ENCODE results near the gene EEIG1. TPM values are rescaled to one million over a fixed set of nuclear protein-coding genes. Genes with fewer than 3 reads are reported as not detected.

Gene EEIG1
- total and polyA plus RNA-seq, 2 donors (not counting 1 experiment from before 2014, with no cell fraction given) = 57.2 to 245 TPM

GRCh38 chr9:127934248-127934647 is 46.5 kb downstream of the EEIG1 start:
- Histone ChIP-seq H3K4me3 (ENCODE audit: control extremely low read depth in 1 of 5, extremely low read depth in 1 of 5, insufficient read depth in 1 of 5, low read depth in 2 of 5, low read length in 4 of 5) (no peak overlapping the region), H3K27ac (ENCODE audit: low read length in 2 of 2) (no peak overlapping the region), H3K36me3 (replicated peaks in 1 of 2; ENCODE audit: control extremely low read depth in 1 of 2, control insufficient read depth in 1 of 2, extremely low read depth in 1 of 2, insufficient read depth in 2 of 2, low read length in 1 of 2) (peaks cover 0 to 11% of the 10 kb centered on the region in 2 experiments), H3K79me2 (ENCODE audit: control insufficient read depth, insufficient read depth, low read length) (peaks cover 41% of the 10 kb centered on the region), H3K9ac (ENCODE audit: low read length) (no peak overlapping the region), H3K9me3 (ENCODE audit: control extremely low read depth in 1 of 3, control insufficient read depth in 2 of 3, insufficient read depth in 1 of 3, low read length in 2 of 3) (peaks cover 0 to 4% (median 0%) of the 10 kb centered on the region in 3 donors), H3K4me1 (ENCODE audit: control insufficient read depth in 2 of 2, insufficient read depth in 2 of 2, low read length in 2 of 2) (peaks cover 38 to 49% of the 10 kb centered on the region in 2 donors), H4K20me1 (ENCODE audit: control insufficient read depth, insufficient read depth, low read length, poor library complexity, severe bottlenecking) (peaks cover 16% of the 10 kb centered on the region), H2AFZ (ENCODE audit: insufficient read depth, low read depth, low read length, poor library complexity, severe bottlenecking) (no peak overlapping the region), H3K4me2 (replicated peaks; ENCODE audit: low read depth, low read length, poor library complexity, severe bottlenecking) (no peak overlapping the region), H3K27me3 (replicated peaks in 1 of 4; ENCODE audit: control extremely low read depth in 1 of 4, control insufficient read depth in 3 of 4, insufficient read depth in 4 of 4, low read length in 3 of 4) (peaks cover 0 to under 1% (median under 1%) of the 10 kb centered on the region in 4 experiments)
- DNase-seq (no peak), ATAC-seq (ENCODE audit: low read depth) (no peak)
- TF ChIP-seq, protein P1, sequence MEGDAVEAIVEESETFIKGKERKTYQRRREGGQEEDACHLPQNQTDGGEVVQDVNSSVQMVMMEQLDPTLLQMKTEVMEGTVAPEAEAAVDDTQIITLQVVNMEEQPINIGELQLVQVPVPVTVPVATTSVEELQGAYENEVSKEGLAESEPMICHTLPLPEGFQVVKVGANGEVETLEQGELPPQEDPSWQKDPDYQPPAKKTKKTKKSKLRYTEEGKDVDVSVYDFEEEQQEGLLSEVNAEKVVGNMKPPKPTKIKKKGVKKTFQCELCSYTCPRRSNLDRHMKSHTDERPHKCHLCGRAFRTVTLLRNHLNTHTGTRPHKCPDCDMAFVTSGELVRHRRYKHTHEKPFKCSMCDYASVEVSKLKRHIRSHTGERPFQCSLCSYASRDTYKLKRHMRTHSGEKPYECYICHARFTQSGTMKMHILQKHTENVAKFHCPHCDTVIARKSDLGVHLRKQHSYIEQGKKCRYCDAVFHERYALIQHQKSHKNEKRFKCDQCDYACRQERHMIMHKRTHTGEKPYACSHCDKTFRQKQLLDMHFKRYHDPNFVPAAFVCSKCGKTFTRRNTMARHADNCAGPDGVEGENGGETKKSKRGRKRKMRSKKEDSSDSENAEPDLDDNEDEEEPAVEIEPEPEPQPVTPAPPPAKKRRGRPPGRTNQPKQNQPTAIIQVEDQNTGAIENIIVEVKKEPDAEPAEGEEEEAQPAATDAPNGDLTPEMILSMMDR (IDR thresholded peaks at IDR 0.05) = no peak
- no peak for TF ChIP-seq EZH2 (IDR thresholded peaks at IDR 0.05; ENCODE audit: borderline replicate concordance, insufficient read depth, low read depth, low read length, poor library complexity, severe bottlenecking)
- Mint-ChIP-seq H3K4me3 (no peak overlapping the region), H3K27ac (peak overlapping the region; percentile 27), H3K9me3 (ENCODE audit: insufficient read depth) (no peaks in the 10 kb centered on the region), H3K27me3 (peaks cover 3% of the 10 kb centered on the region), H3K4me1 (peaks cover 57% of the 10 kb centered on the region)
- ChIA-PET CTCF (interaction anchor here (1.2 to 2.0 kb wide), 2 partner anchors 8 to 183 kb away, joined by 3 to 4 read pairs; no protein-coding TSS in a partner anchor), POLR2A (interaction anchor here (1.4 kb wide), 1 partner anchor 155 kb away, joined by 3 read pairs; no protein-coding TSS in a partner anchor)
- intact Hi-C loops (cut with micrococcal nuclease) = no loop called here
- WGBS (ENCODE audit: insufficient coverage) = 96% methylated on average over 4 of the region's 4 CpGs

Measured in B cell (primary cell).